Kidney epithelial cell (primary cell): ENCODE data around the gene STK11. TPM values are rescaled to one million over a fixed set of nuclear protein-coding genes. Genes with fewer than 3 reads are reported as not detected.

Experiments used
- DNase-seq: peaks from one replicate; pipeline ENCODE4 v3.0.0-alpha.2; 2010; ENCODE audit warnings: low read depth
- H3K27me3 ChIP-seq: 2 replicates; pipeline ENCODE4 v1.6.0; 2011; ENCODE audit warnings: low read length; ENCODE audit not compliant: control insufficient read depth, insufficient read depth
- H3K36me3 ChIP-seq: 2 replicates; pipeline ENCODE4 v1.5.1; 2011; ENCODE audit warnings: low read length; ENCODE audit not compliant: control insufficient read depth, insufficient read depth
- H3K4me3 ChIP-seq: 2 replicates; pipeline ENCODE4 v1.5.1; 2011; ENCODE audit warnings: low read depth, mild to moderate bottlenecking, control low read depth, low read length
- total RNA-seq: library from RNA; depleted of rRNA; stranded (reverse); fragments of >200 nt; gene quantifications from 2 replicates; pipeline ENCODE4 v1.2.3, GENCODE V29; 2015
- TF ChIP-seq, protein P1 (sequence below): IDR thresholded peaks from 2 replicates; pipeline ENCODE4 v1.5.1; 2011; ENCODE audit warnings: mild to moderate bottlenecking, moderate library complexity, low read length, control low read depth, inconsistent platforms; ENCODE audit not compliant: insufficient read depth, poor library complexity, severe bottlenecking

Gene STK11
- total RNA-seq, 1 donor from 2014 or later = 78.3 TPM

DNA sequence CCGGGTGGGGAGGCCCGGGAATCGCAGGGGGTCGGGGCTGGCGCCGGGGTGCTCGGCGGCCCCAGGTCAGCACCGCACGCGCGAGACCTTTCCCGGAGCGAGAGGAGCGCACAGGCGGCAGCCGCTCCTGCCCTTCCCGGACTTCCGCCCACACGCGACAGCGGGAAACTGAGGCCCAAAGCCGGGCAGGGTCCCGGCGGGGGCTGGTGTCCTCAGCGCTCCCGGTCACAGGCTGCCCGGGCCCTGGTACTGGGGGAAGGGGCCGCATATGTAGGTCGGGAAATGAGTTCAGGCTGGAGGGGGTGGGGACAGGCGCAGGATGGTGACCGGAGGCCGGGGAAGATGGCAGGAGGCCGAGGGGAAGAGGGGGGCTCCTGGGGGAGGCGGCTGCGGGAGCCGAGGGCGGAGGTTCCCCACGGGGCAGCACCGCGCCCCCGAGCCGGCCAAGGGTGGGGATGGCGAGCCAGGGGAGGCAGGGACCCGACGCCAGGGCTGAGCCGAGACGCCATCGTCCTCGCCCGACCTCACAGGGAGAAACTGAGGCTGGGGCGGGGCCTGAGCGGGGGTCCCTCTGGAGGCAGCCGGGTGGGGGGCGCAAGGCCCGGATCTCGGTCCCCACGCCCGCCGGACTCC is 31.6 kb downstream of the STK11 start:
- no peaks in the 10 kb centered on the region for H3K27me3 ChIP-seq
- TF ChIP-seq, protein P1, sequence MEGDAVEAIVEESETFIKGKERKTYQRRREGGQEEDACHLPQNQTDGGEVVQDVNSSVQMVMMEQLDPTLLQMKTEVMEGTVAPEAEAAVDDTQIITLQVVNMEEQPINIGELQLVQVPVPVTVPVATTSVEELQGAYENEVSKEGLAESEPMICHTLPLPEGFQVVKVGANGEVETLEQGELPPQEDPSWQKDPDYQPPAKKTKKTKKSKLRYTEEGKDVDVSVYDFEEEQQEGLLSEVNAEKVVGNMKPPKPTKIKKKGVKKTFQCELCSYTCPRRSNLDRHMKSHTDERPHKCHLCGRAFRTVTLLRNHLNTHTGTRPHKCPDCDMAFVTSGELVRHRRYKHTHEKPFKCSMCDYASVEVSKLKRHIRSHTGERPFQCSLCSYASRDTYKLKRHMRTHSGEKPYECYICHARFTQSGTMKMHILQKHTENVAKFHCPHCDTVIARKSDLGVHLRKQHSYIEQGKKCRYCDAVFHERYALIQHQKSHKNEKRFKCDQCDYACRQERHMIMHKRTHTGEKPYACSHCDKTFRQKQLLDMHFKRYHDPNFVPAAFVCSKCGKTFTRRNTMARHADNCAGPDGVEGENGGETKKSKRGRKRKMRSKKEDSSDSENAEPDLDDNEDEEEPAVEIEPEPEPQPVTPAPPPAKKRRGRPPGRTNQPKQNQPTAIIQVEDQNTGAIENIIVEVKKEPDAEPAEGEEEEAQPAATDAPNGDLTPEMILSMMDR = no peak
- H3K36me3 ChIP-seq = no peaks in the 10 kb centered on the region
- no peak for DNase-seq
- H3K4me3 ChIP-seq = peak overlapping the region; percentile 87

DNA sequence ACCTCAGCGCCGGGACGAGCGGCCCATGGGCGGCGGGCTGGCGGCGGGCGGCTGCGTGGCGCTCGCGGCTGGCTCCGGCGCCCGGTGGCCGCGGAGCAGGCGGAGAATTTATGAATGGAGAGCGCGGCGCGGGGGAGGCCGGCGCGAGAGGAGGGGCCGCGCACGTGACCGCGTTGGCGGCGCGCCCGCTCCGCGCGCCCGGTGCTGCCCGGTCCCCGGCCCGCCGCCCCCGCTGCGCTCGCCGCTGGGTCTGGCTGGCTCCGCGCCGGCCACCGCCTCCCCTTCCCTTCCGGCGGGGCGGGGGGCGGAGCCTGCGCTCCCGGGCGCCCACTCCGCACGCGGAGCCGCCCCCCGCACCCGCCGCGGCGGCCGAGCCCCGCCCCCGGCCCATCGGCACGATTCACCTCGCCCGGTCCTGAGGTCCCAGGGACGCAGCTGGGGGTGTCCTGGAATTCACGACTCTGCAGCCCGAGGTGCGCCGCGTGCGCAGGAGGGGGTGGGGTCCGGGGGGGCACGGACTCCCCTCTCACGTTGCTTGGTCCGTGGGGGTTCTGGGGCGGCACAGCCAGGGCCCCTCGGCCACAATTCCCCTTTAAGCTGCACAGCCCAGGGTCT is 32.3 kb downstream of the STK11 start, which contains the start of gene CBARP:
CBARP (minus strand) TSS at position 252 of the 615 bp plus-strand sequence. CDS start 1,905 bp downstream, outside the sequence.
- DNase-seq = no peak
- Histone ChIP-seq H3K4me3 (peak within 1 kb of the TSS; percentile 87), H3K27me3 (no peaks in the 10 kb centered on the region), H3K36me3 (no peaks in the 10 kb centered on the region)
- TF ChIP-seq, protein P1 = no peak

DNA sequence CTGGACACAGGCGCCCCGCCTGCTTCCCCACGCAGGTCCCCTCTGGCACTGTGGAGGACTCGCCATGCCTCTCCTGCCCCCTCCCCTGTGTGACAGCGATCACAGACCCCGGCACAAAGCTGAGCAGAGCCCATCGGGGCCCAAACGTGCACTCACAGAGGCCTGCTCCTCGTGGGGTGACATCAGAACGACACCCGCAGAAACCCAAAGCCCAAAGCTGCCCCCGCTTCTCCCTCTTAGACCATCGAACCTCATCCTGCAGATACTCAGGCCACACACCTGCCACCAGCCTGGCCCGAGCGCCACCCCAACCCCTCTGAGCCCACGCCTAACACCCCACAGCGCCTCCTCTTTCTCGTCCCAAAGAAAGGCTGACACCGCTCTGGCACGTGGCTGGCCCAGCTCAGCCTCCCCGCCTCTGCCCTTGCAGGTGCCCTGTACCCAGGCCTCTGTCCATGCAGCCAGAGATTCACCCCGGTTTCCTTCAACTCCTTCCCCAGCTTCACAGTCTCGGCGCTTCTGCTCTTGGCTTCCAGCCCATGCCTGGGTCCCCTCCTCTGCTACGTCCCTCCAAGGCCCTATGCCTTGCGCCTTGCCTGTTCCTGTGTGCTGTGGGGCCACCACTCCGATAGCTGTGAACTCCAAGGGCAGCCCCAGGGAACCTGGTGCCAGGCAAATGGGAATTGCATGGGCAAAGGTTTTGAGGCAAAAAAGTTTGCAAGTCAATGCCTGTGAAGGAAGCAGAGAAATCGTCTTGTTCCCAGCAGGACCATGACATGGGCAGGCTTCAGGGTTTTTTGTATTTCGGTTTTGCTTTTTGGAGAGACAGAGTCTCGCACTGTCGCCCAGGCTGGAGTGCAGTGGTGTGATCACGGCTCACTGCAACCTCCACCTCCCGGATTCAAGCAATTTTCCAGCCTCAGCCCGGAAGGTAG is 33.1 kb downstream of the STK11 start:
- no peak for DNase-seq
- H3K36me3 ChIP-seq = no peaks in the 10 kb centered on the region
- peak overlapping the region; percentile 34 for H3K4me3 ChIP-seq
- TF ChIP-seq, protein P1 = no peak
- no peaks in the 10 kb centered on the region for H3K27me3 ChIP-seq

DNA sequence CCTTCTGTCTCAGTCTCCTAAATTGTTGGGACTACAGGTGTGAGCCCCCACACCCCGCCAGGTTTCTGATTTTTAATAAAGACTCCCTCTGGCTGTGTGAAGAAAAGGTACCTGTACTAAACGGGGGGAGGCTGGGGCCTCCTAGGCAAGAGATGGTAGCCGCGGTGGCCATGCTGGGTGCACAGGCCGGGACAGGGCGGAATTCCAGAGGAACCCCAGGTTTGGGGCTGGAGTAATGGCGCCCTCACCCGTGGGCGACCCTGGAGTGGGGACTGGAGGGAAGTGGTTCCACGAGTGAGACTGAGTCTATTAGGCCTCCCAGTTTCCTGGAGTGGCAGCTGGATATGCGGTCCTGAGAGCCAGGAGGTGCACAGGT is 33.8 kb downstream of the STK11 start:
- H3K27me3 ChIP-seq = no peaks in the 10 kb centered on the region
- DNase-seq = no peak
- TF ChIP-seq, protein P1 = no peak
- H3K4me3 ChIP-seq = no peak overlapping the region
- no peaks in the 10 kb centered on the region for H3K36me3 ChIP-seq

DNA sequence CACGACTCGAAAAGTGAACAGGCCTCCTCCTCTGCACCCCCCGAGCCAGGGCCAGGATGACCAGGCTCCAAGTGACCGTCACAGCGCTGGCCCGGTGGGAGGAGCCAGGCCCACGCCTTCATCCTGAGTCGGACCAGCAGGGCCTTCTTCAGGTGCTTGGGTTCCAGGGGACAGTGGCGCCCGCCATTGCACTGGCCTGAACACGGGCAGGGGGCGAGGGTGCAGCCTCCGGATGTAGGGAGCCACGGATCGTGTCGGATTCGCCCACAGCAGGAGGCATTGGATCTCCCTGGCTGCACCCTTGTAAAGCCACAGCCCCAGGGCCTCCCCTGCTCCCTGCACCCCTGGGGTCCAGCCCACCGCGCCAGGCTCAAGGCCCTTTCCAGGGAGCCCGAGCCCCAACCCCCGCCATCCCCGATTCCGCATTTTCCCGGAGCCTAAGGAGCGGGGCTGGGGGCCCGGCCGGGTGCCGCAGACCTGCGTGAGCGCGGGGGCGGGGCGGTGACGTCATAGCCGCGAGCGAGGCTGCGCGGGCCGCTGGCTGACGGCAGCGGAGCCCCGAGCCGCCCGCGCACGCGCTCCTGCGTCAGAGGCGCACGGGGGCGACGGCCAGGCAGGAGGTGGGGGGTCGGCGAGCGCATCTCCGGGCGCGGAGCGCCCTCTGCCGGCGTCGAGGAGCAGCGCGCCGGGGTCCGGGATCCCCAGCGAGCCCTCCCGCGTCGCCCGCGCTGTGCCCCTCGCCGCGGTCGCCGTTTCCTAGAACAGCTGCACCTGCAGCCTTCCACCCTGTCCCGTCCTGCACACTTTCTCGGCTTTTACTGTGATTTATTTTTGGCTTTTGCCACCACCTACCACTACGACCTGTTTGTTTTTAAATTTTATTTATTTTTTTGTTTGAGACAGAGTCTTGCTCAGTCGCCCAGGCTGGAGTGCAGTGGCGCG is 34.5 kb downstream of the STK11 start:
- DNase-seq = no peak
- H3K4me3 ChIP-seq = peak overlapping the region; percentile 20
- no peaks in the 10 kb centered on the region for H3K27me3 ChIP-seq
- TF ChIP-seq, protein P1 = peak; percentile 24
- no peaks in the 10 kb centered on the region for H3K36me3 ChIP-seq
